Activated CD4-positive, alpha-beta T cell treated with anti-CD3 and anti-CD28 coated beads, Interleukin-2, amount 50 U/mL, for 4 hours (primary cell): ENCODE measurements around the gene TRAPPC3L.

Experiments used
- DNase-seq, 2 experiments: peaks; one replicate each; pipeline ENCODE4 v3.0.0-alpha.2; 2020

Gene TRAPPC3L

DNA sequence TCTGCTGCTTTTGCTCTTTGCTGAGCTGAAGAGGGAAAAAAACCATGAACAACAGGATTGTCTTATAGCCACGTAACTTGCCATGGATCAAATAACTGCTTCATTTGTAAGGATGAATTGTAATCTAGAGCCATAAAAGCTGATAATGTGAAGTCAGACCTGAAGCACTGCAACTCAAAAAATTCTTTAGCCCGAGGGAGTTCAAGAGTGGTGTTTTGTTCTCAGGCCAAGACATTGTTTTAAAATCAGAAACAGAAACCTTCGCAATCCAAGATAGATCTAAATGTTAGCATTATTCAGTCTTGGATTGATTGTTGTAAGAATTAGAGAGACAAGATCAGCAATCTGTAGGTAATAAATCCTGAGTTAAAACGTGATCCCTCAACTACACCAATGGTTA, at the start of gene TRAPPC3L:
TSS of gene TRAPPC3L (minus strand) at position 34 of the 400 bp plus-strand sequence. CDS start 170 bp downstream, outside the sequence.
- no peak for DNase-seq

DNA sequence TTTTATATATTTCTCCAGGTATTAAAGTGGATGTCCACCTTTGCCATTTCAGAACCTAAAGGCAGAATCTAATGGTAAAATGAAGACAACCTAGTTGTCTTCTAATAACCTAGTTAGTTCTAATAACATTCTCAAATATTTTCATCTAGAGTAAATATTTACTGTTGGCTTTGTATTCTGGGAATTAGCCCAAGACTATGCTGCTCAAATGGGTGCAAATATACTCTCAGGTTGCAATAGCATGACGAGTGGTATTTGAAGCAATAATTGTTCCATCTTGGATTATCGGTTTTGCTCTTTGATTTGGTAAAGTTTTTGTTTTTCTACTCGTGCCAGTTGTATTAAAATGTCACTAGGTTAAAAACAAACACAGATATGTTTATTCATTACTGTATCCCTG, 49.8 kb upstream of the TRAPPC3L start:
- DNase-seq, result no peak

DNA sequence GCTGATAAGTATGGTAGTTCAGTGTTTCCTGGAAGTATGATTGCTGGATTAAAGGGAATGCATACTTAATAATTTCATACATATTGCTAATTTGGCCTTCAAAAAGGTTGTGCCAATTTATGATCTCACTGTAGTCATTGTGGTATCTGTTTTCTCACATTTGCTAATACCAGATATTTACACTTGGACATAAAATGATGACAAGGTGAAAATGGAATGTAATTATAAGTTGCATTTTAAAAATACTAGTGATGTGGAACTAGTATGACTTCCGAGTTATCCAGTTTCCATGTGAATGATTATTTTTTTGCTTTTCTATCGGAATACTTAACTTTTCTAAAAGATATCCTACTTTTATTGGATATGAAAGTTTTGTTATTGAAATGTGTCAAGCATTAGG, 41.3 kb upstream of the TRAPPC3L start:
- no peak for DNase-seq

DNA sequence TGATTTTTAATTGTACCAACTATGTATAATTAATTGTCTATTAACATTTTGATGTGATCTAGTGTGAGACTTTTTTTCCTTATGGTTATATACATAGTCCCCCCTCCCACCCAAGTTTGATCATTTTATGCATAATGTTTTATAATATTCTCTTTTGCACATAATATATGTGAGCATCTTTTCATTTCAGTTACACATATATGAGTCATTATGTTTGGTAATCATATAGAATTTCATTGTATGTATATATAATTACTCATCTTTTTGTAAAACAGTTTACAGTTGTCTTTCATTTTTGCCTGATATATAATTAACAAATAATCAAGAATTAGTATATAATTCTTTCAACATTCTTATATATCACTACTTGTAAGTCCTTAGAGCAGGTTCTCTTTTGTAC, 40.8 kb upstream of the TRAPPC3L start:
- DNase-seq, result no peak

DNA sequence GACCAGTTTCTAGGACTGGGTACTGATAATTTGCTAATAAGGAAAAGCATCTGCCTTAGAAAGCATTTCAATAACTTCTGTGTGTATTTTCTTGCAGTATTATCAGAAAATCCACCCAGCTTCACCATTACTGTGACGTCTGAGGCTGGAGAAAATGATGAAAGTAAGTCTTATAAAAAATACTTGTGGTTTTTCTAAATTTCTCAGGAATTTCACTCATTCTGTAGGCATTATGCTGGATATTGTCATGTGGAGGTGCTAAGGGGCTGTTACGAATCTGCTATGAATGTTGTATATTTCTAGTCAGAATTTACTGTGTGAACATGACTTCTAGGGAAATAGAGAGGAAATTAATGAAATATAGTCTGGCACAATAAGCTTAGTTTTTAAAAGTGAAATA, 34.7 kb upstream of the TRAPPC3L start:
- no peak for DNase-seq

DNA sequence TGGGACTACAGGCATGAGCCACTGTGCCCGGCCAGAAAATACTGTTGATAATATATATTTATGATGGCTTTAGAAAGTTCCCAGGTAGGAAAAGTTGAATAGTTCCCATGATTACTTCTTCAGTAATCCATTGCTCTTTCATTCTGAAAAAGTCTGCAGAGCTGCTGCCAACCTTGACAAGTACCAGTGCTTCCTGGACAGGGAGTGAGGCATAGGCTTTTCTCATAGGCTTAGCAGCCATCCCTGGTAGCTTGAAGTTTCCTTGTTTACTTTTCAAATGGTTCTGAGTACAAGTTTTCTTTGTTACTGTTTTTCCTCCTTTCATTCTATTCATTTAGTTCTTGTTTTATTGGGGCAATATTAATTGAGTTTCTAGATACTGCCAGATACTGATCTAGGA, 33.7 kb upstream of the TRAPPC3L start:
- DNase-seq, result no peak

DNA sequence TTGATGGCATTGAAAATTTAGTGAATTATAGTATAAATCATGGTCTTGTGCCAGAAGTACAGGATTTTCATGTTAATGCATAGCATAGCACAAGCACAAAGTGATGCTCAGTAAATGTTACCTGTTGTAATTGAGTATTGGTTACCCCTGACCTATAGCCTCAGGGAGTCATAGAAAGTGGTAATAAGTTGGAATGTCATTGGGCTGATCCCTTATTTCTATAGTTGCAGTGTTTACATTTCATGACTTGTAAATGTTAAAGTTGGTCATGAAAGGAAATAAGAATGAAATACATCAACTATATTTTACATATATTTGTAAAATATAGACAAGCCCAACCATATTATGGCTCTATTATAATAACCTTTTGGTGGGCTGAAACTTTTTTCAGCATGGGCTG, 32.9 kb upstream of the TRAPPC3L start:
- no peak for DNase-seq

DNA sequence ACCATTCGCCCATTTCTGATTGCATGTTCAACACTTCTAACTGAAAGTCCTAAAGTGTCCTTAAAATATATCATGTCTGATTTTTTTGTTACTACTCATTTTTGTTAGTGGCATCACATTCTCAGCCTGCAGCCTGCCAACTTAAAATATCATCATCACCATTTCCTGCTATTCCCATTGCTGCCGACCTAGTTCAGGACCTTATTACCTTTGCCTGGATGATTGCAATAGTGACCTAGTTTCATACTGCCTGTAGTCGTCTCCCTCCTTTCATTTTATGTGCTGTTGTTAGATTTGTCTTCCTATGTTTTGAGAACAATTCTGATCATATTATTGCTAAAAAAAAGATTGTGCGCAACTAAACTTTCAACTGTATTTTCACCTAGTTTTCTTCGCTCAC, 32.0 kb upstream of the TRAPPC3L start:
- no peak for DNase-seq

DNA sequence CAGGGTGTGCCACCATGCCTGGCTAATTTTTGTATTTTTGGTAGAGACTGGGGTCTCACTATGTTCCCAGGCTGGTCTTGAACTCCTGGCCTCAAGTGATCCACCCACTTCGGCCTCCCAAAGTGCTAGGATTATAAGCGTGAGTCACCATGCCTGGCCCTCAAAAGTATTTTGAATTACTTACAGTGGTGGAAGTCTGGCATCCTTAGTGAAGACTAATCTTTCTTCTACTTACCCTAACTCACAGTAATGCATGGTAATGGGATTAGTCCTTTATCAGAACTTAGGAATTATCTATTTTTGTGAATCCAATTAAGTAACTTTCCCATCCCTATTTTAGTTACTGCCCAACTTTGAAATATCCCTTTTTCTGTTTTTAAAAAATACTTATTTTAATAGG, 29.7 kb upstream of the TRAPPC3L start:
- DNase-seq, result no peak

DNA sequence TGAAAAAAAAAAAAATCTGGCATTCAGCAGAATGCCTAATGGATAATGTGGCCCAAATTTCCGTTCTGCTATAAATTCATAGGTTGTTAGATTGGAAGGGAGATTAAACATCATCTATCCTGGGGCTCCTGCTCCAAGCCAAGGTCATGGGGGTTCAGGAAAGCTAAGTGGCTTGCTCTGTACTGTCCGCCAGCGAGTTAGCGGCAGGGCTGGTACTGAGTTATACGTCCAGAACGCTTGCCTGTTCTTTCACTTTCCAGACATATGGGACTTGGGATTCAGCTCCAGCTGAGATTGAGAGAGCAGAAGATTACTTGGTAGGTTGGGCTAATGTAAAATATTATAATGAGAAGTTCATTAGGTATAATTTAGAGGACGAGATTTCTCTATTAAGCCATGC, 26.7 kb upstream of the TRAPPC3L start:
- DNase-seq, result no peak

DNA sequence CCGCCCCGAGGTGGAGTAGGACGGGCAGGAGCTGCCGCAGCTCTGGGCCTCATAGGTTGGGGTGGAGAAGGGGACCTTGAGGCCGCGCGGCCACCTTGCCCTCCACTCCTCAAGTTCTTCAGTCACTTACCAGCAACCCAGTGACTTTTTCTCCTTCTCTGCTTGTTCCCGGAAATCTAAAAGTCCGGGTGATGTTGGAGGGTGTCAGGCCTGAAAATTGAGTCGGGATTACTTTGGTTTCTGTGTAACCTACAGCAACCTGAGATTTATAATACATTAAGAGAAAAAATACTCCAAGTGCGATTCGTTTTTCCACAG, 26.2 kb upstream of the TRAPPC3L start:
- no peak for DNase-seq

DNA sequence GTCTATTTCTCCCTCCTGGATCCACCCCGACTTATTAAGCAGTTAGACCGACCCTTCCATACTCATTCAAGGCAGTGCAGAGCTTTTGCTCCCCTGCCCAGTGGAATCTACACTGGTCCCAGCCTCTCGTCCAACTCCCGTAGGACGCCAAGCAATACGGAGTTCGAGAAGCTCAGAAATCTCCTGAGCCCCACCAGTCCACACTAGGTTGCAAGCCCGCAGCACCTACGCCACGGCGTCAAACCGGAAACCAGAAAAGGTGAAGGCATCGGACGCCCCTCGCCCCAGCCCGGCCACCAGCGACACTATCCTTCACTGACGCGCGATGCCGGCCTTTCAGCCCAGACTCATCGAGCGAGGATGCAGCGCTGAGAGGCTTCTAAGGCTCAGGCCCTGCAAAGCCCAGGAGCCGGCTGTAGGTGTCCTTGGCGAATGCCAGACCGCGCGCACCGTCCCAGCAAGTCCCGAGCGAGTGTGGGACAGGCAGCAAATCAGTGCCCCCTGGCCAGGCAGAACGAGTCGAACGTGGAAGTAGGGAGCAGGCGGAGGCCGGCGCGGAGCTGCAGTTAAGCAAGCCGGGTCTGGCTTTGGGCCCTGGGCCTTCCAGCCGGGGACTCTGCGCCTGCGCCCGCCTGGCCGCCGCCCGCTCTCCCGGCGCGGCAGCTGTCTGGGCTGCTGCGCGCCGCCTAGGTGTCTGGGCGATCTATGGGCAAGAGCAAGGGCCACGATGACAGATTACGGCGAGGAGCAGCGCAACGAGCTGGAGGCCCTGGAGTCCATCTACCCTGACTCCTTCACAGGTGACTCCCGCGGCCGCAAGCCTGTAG, 25.6 kb upstream of the TRAPPC3L start, which contains the start of gene RWDD1:
TSS of gene RWDD1 (plus strand) at position 649 of the 827 bp plus-strand sequence. CDS start at position 728, 79 bp downstream.
- DNase-seq, result peak; percentile 97 to 99

DNA sequence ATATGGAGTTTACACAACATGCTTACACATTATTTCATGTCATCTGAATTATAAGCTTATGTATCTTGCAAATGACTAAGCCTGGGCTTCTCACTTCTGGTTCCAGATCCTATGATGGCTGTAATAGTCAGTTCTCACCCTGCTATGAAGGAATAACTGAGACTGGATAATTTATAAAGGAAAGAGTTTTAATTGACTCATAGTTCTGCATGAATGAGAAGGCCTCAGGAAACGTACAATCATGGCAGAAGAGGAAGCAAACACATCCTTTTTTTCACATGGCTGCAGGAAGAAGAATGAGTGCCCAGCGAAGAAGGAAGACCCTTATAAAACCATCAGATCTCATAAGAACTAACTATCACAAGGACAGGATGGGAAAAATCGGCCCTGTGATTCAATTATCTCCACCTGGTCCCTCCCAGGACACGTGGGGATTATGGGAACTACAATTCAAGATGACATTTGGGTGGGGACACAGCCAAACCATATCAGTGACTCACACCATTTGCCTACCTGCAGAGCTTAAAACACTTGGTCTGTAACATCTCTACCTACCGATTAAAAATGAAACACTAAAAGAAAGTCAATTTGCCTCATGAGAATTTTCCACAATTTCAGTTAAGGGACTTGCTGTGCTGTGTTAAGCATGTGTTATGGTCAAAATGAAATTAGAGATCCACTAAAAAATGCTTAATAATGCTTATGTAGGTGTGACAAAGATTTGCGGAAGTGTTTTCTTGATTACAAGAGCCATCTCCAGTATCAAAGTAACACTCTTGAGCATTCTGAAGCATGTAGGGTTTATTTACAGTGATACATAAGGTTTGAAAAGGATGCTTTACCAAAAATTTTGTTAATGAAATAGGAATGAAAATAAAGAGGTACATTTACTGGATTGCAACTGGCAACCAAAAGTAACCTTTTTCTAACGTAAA, 23.6 kb upstream of the TRAPPC3L start:
- DNase-seq, result no peak

DNA sequence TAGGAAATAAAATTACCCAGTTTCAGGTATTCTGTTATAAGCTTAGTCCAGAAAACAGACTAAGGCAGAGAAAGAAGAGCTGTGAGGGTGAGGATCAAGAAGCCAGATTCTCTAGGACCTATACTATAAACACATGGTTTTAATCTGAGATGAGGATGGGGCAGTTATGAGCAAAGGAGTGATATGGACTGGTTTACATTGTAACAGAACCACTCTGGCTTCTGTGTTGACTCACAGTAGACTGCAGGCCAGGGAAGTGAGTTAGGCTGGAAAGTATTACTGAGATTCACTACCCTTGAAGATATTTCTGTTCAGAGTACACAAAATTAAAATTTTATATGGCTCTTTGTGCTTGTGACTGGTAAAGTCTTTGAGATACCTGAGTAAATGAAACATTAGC, 22.6 kb upstream of the TRAPPC3L start:
- DNase-seq, result no peak

DNA sequence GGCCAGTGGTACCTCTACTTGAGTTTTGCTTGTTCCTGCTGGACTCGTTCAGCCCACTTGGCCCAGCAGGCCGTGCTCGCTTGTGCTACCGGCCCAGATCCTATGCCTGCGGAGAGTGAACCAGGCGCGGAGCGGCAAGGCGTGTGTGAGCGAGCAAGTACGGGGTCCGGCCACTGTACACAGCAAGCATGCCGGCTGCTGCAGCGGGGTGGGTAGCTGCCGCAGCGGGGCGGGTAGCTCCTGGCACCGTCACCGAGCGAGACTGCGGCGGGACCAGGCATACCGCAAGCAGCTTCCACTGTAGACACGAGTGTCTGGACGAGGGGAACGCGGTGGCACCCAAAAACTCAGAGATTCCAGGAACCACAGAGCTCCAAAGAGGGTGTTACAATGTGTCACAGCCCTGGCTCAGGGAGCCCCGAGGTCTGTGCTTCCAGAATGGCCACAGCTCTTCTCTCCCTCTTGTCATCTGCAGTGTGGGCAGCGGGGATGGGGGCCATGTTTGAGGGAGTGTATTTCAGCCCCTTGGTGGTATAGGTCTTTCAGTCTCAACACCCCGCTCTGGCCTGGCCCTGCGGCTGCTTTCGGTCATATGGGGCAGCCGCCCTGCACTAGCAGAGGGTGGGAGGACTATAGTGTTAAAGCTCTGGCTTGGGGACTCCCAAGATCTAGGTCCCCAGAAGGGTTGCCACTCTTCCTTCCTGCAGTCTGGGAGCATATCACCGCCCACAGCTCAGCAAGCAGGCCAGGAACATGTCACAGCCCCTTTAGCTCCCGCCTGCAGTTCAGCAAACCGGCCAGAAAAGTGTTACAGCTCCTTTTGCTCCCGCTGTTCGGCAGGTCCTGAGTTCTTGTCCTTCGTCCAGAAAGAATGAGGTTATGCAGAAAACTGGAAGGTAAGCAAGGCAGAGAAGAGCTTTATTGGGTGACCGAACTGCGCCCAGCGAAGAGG, 19.7 kb upstream of the TRAPPC3L start:
- no peak for DNase-seq

DNA sequence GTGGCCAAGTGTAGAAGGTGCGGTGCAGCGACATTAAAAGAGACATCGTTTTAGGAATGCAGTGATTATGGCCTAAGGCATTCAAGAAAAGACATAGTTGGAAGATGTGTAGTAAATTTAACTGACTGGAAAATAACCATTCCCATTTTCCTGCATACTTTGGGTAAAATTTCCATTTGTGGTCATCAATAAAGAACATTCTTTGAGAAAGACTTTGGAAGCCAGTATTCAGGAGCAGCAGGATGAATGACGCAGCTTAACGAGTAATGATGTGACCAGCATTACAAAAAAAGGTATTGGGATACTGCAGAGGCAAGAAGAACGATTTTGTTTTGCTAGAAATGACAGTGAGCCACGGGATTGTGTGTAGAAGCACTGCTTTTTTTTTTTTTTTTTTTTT, 18.8 kb upstream of the TRAPPC3L start:
- DNase-seq, result no peak

DNA sequence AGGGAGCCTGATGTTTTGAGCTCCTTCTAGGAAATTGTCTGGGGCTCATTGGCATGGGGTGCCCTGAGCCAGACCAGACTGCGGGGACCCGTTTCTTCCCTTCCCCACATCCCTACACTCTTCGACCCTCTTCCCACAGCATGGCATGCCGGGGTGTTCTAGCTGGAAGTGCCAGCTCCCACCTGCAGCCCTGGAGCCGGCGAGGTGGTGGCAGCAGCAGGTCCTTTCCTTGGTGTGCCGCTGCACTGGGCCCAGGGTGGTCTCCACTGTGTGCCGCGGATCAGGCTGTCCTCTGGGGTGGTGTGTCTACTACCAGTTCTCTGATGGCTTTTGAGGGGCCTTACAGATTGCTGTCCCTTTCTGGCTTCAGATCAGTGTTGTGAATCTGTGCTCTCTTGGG, 18.3 kb upstream of the TRAPPC3L start:
- no peak for DNase-seq

DNA sequence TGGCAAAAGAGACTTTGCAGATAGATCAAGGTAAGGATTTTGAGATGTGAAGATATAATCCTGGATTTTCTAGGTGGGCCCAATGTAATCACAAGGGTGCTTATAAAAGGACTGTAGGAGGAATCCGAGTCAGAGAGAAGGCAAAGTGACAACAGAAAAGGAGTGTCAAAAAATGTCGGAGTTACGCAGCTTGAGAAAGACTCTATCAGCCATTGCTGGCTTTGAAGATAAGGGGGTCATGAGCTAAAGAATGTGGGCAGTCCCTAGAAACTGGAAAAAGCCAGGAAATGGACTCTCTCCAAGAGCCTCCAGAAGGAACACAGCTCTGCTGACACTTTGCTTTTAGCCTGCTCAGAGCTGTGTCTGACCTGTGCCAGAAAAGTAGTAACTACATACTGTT, 17.1 kb upstream of the TRAPPC3L start:
- DNase-seq, result no peak

DNA sequence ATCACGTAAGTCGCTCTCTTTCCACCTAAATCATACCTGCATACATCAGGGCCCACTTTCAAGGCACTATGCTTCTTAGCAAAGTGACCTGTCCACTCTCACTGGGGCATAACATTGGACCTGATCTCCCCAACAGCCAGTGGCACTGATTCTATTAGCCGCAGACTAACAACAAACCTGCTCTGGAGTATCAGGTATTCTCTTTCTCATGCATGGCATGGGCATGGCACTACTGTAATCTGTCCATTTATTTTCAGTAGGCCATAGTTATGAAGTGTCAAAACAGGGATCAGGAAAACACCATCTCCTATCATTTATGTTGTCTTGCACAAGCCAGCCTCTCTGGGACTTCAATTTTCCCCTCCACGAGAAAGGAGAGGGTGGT, 16.5 kb upstream of the TRAPPC3L start:
- no peak for DNase-seq

DNA sequence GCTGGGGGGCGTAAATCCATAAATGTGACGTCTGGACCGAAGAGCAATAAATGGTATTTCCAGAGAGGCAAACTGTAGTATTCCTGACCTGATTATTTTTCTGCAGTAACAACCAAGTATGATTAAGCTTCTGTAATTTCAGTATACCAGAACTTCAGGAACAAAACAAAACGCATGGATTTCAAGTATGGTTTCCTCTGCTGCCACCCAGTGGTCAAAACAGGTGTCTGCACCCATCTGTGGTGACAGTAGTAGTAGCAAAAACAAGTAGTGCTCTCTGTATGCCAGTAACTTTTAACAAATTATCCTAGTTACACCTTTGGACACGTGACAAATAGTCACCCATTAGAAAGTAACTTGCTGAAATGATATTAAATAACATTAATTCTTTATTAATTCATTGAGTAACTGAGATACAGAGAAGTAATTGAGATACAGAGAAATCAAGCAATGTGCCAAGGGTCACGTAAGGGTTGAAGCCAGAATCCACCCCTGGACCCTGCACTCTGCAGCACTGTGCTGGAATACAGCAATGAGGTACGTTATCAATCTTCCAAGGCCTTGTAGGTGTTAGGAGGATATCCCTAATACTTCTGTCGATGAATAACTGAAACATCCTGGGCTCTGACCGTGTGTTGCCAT, 16.0 kb upstream of the TRAPPC3L start:
- DNase-seq, result peak; percentile 55 to 58

DNA sequence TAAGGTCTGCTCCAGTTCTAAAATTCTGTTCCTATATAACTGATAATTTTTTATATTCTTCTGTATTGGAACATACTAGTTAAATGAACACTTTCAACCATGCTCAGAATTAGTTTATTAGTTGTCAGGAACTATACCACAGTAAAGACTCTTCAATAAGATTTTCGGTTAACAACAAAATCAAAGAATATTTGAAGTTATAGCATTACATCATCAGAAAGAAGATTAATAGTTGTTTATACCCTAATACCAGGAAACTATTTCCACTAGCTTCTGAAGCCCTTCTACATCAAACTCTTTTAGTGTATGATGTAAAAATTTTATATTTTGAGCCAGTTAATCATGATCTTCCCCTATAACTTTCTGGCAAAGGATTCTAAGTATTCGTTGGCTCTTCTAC, 14.6 kb upstream of the TRAPPC3L start:
- no peak for DNase-seq

DNA sequence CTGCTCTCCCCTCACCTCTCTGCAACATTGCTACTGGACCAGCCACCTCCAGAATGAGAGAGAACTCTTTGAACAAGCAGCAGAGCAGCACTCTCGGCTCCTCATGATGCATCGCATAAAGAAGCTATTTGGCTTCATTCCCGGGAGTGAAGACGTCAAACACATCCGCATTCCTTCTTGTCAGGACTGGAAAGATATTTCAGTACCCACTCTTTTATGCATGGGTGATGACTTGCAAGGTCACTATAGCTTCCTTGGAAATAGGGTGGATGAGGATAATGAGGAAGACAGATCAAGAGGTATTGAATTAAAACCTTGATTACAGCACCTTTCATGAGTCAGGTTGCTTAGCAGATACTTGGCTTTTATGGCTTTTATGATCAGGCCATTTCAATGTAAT, 12.4 kb upstream of the TRAPPC3L start:
- DNase-seq, result no peak
